HEK293 (cell line): ENCODE results near the gene ZNF184.

ENCODE experiments used
- CTCF ChIP-seq: fragments of 450-650 bp; formaldehyde crosslinking; IDR thresholded peaks from 2 replicates; pipeline ENCODE4 v1.5.1; 2016; ENCODE audit warnings: missing biosample characterization, missing genetic modification characterization
- PATZ1 ChIP-seq: fragments of 450-650 bp; formaldehyde crosslinking; IDR thresholded peaks from 2 replicates; pipeline ENCODE4 v1.5.1; 2016; ENCODE audit warnings: missing biosample characterization, missing genetic modification characterization
- TSHZ1 ChIP-seq: fragments of 450-650 bp; formaldehyde crosslinking; IDR thresholded peaks from 2 replicates; pipeline ENCODE4 v1.5.1; 2016; ENCODE audit warnings: missing biosample characterization, missing genetic modification characterization, borderline replicate concordance
- YY1 ChIP-seq: fragments of 450-650 bp; formaldehyde crosslinking; IDR thresholded peaks from 2 replicates; pipeline ENCODE4 v1.5.1; 2018; ENCODE audit warnings: missing biosample characterization, missing genetic modification characterization
- ZBTB26 ChIP-seq: fragments of 450-650 bp; formaldehyde crosslinking; optimal IDR thresholded peaks from 2 replicates; pipeline ENCODE3; 2016; ENCODE audit warnings: missing biosample characterization, mild to moderate bottlenecking, missing genetic modification characterization
- ZFP69B ChIP-seq: fragments of 450-650 bp; formaldehyde crosslinking; IDR thresholded peaks from 2 replicates; pipeline ENCODE4 v1.5.1; 2016; ENCODE audit warnings: missing biosample characterization, missing genetic modification characterization
- ZNF140 ChIP-seq: fragments of 450-650 bp; formaldehyde crosslinking; IDR thresholded peaks from 2 replicates; pipeline ENCODE4 v1.5.1; 2016; ENCODE audit warnings: missing biosample characterization, missing genetic modification characterization
- ZNF398 ChIP-seq: fragments of 450-650 bp; formaldehyde crosslinking; IDR thresholded peaks from 2 replicates; pipeline ENCODE4 v1.5.1; 2017; ENCODE audit warnings: missing biosample characterization, missing genetic modification characterization
- ZNF530 ChIP-seq: fragments of 450-650 bp; formaldehyde crosslinking; IDR thresholded peaks from 2 replicates; pipeline ENCODE4 v1.5.1; 2016; ENCODE audit warnings: low read depth, missing biosample characterization, missing genetic modification characterization
- ZNF777 ChIP-seq: fragments of 450-650 bp; formaldehyde crosslinking; IDR thresholded peaks from 2 replicates; pipeline ENCODE4 v1.5.1; 2017; ENCODE audit warnings: missing biosample characterization, missing genetic modification characterization, borderline replicate concordance
- ZNF792 ChIP-seq: fragments of 450-650 bp; formaldehyde crosslinking; IDR thresholded peaks from 2 replicates; pipeline ENCODE4 v1.5.1; 2016; ENCODE audit warnings: missing biosample characterization, missing genetic modification characterization

GRCh38 chr6:27472617-27473400 is at the start of gene ZNF184:
- TF ChIP-seq CTCF (tag by site-specific recombination) = peak; percentile 66
- TF ChIP-seq ZNF792 = peak; percentile 39; the same call in 1 of the 2 replicates
- TF ChIP-seq ZNF140 (tag by site-specific recombination) = no peak
- no peak; the same call in 1 of the 2 replicates for TF ChIP-seq YY1 (tag by site-specific recombination)
- TF ChIP-seq TSHZ1 (tag by site-specific recombination) = no peak; the same call in 1 of the 2 replicates
- TF ChIP-seq ZBTB26 (tag by site-specific recombination) = peak; percentile 84
- TF ChIP-seq ZNF398 = no peak
- TF ChIP-seq ZNF530 (tag by site-specific recombination) = no peak
- no peak; the same call in 1 of the 2 replicates for TF ChIP-seq ZFP69B
- TF ChIP-seq PATZ1 (tag by site-specific recombination) = peak; percentile 79
- TF ChIP-seq ZNF777 (tag by site-specific recombination) = no peak; the same call in 1 of the 2 replicates
